Activated CD4-positive, alpha-beta T cell treated with anti-CD3 and anti-CD28 coated beads, Interleukin-2, amount 10 ng/mL, durations not matched to agents 24 days and 14 days (primary cell): Measurements from ENCODE around the gene PRPF40B. TPM values are rescaled to one million over a fixed set of nuclear protein-coding genes. Genes with fewer than 3 reads are reported as not detected.

ENCODE experiments used
- DNase-seq: peaks from one replicate; pipeline ENCODE4 v3.0.0; 2022
- H3K27ac Mint-ChIP-seq: one replicate; pipeline ENCODE4 v1.8.0; 2022; ENCODE audit warnings: mild to moderate bottlenecking, mixed read lengths
- H3K27me3 Mint-ChIP-seq: one replicate; pipeline ENCODE4 v1.8.0; 2022; ENCODE audit warnings: mixed read lengths
- H3K36me3 Mint-ChIP-seq: one replicate; pipeline ENCODE4 v1.8.0; 2022; ENCODE audit warnings: low read depth, mild to moderate bottlenecking, mixed read lengths
- H3K4me1 Mint-ChIP-seq: one replicate; pipeline ENCODE4 v1.8.0; 2021; ENCODE audit warnings: mixed read lengths
- H3K4me3 Mint-ChIP-seq: one replicate; pipeline ENCODE4 v1.8.0; 2022; ENCODE audit warnings: mild to moderate bottlenecking, moderate library complexity, mixed read lengths
- H3K9me3 Mint-ChIP-seq: one replicate; pipeline ENCODE4 v1.8.0; 2021; ENCODE audit warnings: mixed read lengths
- intact Hi-C: fragments of 100-400 bp; cut with micrococcal nuclease; formaldehyde crosslinking; loops from one replicate; pipeline ENCODE4 v1.15.1; 2023
- total RNA-seq: library from RNA; stranded (reverse); gene quantifications from 2 replicates; pipeline ENCODE4 v1.2.3, GENCODE V29; 2022

PRPF40B gene
- total RNA-seq, 1 donor from 2014 or later = 12.3 TPM

DNA sequence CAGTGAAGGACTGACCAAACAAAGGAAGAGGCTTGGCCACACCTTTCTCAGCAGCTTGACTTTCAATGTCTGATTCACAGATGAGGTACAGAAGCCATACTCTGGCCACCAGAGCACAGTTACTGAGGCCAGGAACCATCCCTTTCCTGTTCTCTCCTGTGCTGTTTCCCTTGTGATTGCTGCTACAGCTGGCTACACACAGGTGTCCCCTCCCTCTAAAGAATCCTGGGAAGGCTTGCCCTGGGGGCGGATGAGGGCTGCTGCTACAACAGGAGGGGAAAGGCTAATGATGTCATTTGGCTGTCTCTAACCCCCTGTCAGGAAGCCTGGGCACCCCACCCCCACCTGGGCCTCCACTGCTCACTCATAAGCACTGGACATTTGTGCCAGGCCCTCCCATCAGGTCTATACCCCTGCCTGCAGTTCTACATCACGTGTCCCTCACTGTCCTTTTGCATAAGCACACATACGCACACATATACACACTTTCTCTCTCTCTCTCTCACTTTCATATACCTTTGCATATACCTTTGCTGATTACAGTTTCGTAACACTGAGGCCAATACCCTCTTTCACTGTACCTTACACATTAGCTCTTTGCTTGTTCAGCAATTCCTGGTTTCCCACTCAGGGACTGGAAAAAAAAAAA, 41.4 kb downstream of the PRPF40B start:
- H3K27ac Mint-ChIP-seq = peak overlapping the region; percentile 13
- no peaks in the 10 kb centered on the region for H3K27me3 Mint-ChIP-seq
- H3K4me3 Mint-ChIP-seq = peak overlapping the region; percentile 4
- H3K4me1 Mint-ChIP-seq = peaks cover 71% of the 10 kb centered on the region
- intact Hi-C loops = loop anchor here (5.0 kb wide), 1 partner anchor 88 kb away; no protein-coding TSS in a partner anchor
- H3K9me3 Mint-ChIP-seq = no peaks in the 10 kb centered on the region
- peaks cover 51% of the 10 kb centered on the region for H3K36me3 Mint-ChIP-seq
- DNase-seq = no peak

DNA sequence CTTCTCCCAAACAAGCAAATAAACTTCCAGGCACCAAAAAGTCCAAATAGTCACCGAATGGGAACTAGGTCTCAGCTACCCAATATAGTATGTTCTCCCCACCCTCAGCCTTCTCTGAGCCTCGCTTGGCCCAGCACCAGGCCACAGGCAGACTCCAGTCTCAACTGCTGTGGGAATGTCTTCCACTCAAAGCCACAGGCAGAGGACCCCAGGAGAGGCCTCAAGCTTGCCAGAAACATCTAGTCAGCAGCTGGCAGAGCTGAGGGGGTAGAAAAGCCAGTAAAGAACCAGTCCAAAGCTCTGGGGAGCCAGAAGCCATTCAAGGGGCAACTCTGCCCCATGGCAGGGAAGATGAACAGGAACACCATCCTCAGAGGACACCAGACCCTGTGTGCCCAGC, 42.0 kb downstream of the PRPF40B start:
- no peaks in the 10 kb centered on the region for H3K9me3 Mint-ChIP-seq

DNA sequence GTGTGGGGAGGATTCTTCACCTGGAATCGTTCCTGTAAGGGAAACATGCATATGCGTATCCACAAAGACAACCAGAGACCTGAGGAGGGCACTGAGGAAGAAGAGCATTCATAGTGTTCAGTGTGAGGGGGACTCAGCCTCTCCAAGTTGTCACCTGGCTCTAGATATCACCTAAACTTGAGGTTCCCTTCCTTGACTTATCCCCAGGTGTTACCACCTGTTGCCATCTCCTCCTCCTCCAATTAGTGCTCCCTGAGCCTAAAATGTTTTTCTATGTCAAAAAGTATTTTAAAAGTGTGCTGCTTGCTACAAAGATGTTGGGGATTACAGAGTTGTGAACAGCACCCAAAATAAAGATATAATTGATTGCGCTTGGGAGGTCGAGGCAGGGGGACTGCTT, 42.8 kb downstream of the PRPF40B start:
- no peak for DNase-seq
- H3K36me3 Mint-ChIP-seq = peaks cover 44% of the 10 kb centered on the region
- peaks cover 77% of the 10 kb centered on the region for H3K4me1 Mint-ChIP-seq
- no peaks in the 10 kb centered on the region for H3K27me3 Mint-ChIP-seq
- no peak overlapping the region for H3K27ac Mint-ChIP-seq
- H3K4me3 Mint-ChIP-seq = no peak overlapping the region
- intact Hi-C loops = no loop called here
- H3K9me3 Mint-ChIP-seq = no peaks in the 10 kb centered on the region

More for the DNA sequence above, 42.0 kb downstream of the PRPF40B start:
- Mint-ChIP-seq H3K27me3 (no peaks in the 10 kb centered on the region), H3K27ac (peak overlapping the region; percentile 13), H3K4me3 (no peak overlapping the region), H3K4me1 (peaks cover 76% of the 10 kb centered on the region), H3K36me3 (peaks cover 50% of the 10 kb centered on the region)
- DNase-seq = no peak
- intact Hi-C loops = no loop called here

DNA sequence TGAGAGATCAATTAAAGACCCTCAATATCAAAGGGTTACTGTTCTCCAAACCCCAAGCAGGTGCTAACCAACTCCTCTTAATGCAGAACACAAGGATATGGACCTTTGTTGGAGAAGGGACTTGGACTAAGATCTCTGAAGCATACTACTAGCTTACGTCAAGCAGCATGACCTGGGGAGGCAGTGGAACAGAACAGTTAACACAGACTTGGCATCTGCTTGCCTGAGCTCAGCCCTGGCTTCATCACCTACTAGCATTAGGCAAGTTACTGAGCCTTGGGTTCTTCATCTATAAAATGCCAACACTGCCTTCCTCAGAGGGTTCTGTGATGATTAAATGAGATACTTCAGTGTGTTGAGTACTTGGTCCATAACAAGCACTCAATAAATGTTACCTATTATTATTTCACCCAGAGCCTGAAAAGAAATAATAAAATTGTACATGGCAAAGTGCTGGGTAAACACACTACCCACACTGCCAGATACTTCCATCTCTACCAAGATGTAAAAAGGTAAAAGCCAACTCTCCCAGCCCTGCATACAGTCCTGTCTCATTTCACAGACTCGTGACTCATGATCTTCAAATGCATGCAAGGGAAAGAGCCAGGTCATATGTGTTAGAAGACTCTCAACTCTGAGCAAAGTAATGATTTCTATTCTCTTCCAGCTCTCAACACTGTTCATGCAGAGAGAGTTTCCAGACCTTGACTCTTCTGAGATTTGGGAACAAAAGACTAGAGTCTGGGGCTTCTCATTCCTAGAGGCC, 44.1 kb downstream of the PRPF40B start:
- DNase-seq = no peak
- Mint-ChIP-seq H3K36me3 (peaks cover 31% of the 10 kb centered on the region), H3K4me1 (peaks cover 77% of the 10 kb centered on the region), H3K4me3 (no peak overlapping the region), H3K9me3 (no peaks in the 10 kb centered on the region), H3K27me3 (no peaks in the 10 kb centered on the region), H3K27ac (peak overlapping the region; percentile 80)
- intact Hi-C loops = no loop called here

DNA sequence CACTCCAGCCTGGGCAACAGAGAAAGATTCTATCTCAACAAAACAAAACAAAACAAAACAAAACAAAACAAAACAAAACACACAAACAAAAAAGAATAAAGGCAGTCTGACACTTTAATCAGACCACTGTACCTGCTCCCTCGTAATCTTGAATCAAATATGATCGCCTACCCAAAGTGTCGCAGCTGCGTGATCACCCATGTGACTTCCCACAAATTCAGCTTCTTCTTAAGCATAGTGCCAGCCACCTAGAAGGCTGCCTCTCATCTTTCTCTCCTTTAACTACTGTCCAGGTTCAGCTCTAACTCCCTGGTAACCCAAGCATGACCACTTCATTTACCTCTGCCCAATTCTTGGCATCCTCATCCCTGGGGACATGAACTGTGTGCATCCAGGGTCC, 46.4 kb downstream of the PRPF40B start:
- Mint-ChIP-seq H3K9me3 (no peaks in the 10 kb centered on the region), H3K27me3 (no peaks in the 10 kb centered on the region), H3K36me3 (peaks cover 24% of the 10 kb centered on the region), H3K4me3 (no peak overlapping the region), H3K4me1 (peaks cover 76% of the 10 kb centered on the region), H3K27ac (peak overlapping the region; percentile 27)
- intact Hi-C loops = loop anchor here (2.0 kb wide), 1 partner anchor 29 kb away; no protein-coding TSS in a partner anchor
- no peak for DNase-seq

DNA sequence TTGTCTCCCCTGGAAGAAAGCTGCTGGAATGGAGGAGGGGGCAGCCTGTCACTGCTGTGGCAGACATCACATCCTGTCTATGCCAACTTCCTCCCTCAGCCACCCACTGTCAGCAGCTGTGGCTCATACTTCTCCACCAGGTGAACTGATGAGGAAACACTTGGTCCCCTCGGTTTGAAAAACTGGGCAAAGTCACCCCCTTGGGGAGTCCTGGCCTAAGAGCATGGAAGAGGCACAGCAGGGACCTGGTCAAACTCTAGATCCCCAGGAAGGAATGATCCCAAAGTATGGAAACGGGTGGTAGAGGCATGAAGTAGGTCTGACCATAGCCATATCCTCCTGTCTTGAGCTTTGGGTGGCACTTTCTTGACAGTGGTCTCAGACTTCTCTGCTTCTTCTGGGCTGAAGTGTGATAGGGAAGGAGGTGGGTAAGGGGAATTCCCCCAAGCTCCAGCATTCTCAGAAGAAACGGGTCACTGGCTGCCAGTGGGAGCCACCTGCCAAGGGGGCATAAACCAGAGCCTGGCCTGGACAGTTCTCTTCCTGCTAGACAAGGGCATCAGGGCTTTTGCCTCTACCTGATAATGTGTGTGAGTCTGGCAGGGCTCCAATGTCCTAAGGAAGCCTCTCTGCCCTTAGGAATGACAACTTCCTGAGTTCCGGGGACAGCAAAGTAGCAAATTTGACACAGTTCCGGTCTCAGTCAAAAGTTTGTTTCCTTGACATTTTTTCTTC, 47.8 kb downstream of the PRPF40B start:
- no peaks in the 10 kb centered on the region for H3K9me3 Mint-ChIP-seq
- peak; percentile 78 for DNase-seq
- no peaks in the 10 kb centered on the region for H3K27me3 Mint-ChIP-seq
- H3K27ac Mint-ChIP-seq = peak overlapping the region; percentile 91
- intact Hi-C loops = loop anchor here (1.0 to 2.0 kb wide), 2 partner anchors 8 to 28 kb away; no protein-coding TSS in a partner anchor
- H3K4me3 Mint-ChIP-seq = peak overlapping the region; percentile 71
- H3K4me1 Mint-ChIP-seq = peaks cover 80% of the 10 kb centered on the region
- H3K36me3 Mint-ChIP-seq = peaks cover 18% of the 10 kb centered on the region

DNA sequence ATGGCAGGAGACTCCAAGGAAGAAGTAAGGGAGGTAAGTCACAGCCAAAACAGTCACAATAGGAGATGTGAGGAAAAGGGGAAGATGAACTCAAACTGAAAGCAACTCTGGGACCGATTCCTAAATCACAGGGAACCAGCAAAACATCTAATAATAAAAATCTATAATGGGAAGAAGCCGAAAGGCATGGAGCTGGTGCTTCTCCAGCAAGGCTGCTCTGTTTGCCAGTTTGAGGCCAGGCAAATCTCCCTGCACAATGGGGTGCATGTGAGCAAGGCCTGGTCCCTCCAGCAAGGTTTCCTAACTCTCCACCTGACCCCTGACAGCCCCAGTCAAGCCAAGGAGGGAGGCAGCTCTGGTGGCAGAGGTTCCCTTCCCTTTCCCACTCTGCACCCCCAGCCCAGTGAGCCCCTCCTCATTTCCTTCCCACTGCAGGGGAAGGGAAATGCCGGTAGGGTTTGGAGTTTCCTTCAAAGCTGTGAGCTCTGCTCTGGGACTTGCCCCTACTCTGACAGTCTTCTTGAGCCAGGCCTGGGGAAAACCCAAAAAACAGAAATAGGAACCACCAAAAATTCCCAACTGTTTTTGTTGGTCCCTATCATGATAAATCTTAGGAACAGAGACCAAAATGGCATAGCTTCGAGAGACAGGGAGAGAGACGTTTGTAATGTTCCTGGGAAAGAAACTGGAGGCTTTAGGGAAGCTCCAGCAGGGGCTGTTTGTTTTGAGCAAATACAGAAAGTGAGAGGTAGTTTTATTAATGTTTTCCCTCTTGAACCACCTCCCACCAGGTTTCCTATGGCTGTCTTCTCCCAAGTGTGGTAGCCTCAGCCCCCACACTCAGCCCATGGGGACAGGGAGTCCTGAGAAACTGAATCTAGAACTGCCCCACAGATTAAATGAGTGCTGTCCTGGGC, 49.2 kb downstream of the PRPF40B start:
- intact Hi-C loops = no loop called here
- H3K36me3 Mint-ChIP-seq = peaks cover 17% of the 10 kb centered on the region
- no peak for DNase-seq
- H3K4me3 Mint-ChIP-seq = peak overlapping the region; percentile 60
- no peaks in the 10 kb centered on the region for H3K9me3 Mint-ChIP-seq
- H3K27me3 Mint-ChIP-seq = no peaks in the 10 kb centered on the region
- H3K27ac Mint-ChIP-seq = peak overlapping the region; percentile 91
- peaks cover 79% of the 10 kb centered on the region for H3K4me1 Mint-ChIP-seq

DNA sequence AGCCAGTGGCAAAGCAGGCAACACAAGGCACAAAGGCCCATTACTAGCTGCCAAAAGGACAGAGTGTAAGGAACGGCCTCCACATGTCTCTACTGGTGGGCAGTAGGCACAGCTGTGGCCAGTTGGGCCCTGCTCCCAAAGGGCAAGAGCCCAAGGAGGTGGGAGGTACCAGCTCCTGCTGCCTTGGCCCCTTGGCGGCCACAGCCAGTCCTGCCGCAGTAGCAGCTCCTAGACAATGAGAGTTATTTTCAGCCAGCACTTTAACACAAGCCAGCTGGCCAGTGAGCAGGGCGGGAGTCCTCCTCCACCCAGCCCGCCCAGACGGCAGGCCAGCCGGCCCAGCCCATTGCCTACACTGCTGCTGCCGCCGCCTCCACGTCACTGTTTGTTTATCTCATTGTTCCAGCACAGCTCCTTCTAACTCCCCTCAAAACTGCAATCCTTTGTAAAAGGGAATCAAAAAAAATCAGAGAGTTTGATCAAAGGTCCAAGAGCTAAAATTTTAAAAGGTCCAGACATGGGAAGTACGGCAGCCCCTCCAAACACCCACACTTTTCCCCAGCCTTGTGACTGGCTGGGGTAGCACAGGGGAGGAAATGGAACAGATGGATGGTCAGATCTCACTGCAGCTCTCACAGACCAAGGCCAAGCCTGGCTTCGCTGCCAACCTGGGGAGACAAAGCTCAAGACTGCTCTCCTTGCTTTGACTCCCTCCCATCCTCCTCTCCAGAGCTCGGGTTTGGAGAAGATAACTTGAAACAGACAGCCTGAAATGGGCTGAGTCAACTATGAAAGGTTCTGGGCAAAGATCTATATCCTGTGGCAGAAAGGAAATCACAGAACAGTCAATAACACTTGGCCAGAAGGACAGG, 50.3 kb downstream of the PRPF40B start:
- intact Hi-C loops = loop anchor here (2.0 kb wide), 1 partner anchor 15 kb away; no protein-coding TSS in a partner anchor
- peaks cover 69% of the 10 kb centered on the region for H3K4me1 Mint-ChIP-seq
- H3K27me3 Mint-ChIP-seq = no peaks in the 10 kb centered on the region
- peak overlapping the region; percentile 91 for H3K27ac Mint-ChIP-seq
- peaks cover 9% of the 10 kb centered on the region for H3K36me3 Mint-ChIP-seq
- DNase-seq = peak; percentile 62
- peak overlapping the region; percentile 27 for H3K4me3 Mint-ChIP-seq
- H3K9me3 Mint-ChIP-seq = no peaks in the 10 kb centered on the region

DNA sequence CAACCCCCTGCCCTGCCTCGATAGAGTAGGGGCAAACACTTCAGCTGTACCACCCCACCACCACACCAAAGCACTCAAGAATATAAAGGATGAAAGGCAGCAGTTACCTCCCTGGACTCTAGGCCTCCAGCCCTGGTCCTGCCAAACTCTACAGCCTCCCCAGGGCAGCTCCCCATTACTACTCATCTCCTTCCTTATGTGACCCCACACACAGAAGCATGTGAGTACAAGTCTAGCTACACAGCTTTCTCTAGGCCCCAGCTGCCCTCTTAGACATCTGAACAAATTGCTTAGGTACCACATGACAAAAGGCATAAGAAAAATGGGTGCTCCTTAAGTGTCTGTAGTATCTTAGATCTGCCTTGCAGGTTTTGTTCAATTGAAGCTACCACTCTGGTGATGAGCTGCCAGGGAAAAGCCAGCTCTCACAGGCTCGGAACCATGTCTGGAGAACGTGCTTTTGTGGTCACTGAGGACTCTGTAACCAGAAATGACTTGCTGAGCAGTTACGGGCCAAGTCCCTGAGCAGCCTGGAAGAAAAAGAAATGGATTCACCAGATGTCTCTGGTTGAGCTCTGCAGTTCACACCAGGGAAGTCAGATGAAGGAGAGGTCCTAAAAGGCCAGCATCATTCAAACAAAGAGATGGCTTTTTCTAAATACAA, 51.1 kb downstream of the PRPF40B start:
- peaks cover 69% of the 10 kb centered on the region for H3K4me1 Mint-ChIP-seq
- H3K4me3 Mint-ChIP-seq = peak overlapping the region; percentile 27
- peak overlapping the region; percentile 91 for H3K27ac Mint-ChIP-seq
- no peaks in the 10 kb centered on the region for H3K9me3 Mint-ChIP-seq
- no peaks in the 10 kb centered on the region for H3K27me3 Mint-ChIP-seq
- peaks cover 9% of the 10 kb centered on the region for H3K36me3 Mint-ChIP-seq
- DNase-seq = no peak
- intact Hi-C loops = loop anchor here (2.0 kb wide), 1 partner anchor 14 kb away; no protein-coding TSS in a partner anchor

DNA sequence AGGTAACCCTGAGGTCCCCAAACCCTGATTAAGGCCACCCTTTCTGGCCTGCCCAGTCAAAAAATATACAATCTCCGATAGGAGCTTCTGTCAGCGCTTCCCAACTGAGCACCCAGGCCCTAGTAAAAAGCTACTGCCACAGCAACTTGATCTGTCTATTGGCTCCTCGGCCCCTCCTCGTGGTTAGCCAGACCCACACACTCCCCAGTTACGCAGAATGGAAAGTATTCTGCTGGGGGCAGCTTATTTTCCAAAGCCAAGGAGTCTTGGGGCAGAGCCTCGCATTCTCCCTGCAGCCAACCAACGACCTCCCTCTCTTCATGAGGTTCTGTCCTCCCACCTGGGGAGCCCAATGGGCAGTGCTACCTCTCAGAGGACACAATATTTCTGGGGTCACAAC, 51.8 kb downstream of the PRPF40B start:
- Mint-ChIP-seq H3K36me3 (peaks cover 6% of the 10 kb centered on the region), H3K4me3 (no peak overlapping the region), H3K9me3 (no peaks in the 10 kb centered on the region), H3K27ac (peak overlapping the region; percentile 1), H3K4me1 (peaks cover 64% of the 10 kb centered on the region), H3K27me3 (no peaks in the 10 kb centered on the region)
- DNase-seq = no peak
- intact Hi-C loops = loop anchor here (2.0 kb wide), 1 partner anchor 14 kb away; no protein-coding TSS in a partner anchor

DNA sequence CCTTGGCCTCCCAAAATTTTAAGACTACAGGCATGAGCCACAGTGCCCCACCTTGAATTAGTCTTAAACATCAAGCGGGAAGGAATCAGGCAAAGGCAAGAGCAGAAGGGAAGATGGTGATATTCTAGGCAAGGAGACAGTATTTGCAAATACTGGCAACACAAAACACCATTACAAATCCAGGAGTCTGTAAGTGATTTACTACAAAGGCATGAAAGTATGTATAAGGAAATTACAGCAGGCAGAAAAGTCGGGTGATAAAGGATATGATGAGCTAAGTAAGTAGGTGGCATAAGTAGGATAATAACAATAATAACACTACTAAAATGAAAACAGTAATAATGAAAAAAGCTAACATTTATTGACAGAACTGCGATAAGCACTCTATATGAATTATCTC, 55.4 kb downstream of the PRPF40B start:
- Mint-ChIP-seq H3K27ac (no peak overlapping the region), H3K4me3 (no peak overlapping the region), H3K27me3 (no peaks in the 10 kb centered on the region), H3K9me3 (no peaks in the 10 kb centered on the region), H3K36me3 (peaks cover 4% of the 10 kb centered on the region), H3K4me1 (peaks cover 38% of the 10 kb centered on the region)
- intact Hi-C loops = no loop called here
- no peak for DNase-seq

DNA sequence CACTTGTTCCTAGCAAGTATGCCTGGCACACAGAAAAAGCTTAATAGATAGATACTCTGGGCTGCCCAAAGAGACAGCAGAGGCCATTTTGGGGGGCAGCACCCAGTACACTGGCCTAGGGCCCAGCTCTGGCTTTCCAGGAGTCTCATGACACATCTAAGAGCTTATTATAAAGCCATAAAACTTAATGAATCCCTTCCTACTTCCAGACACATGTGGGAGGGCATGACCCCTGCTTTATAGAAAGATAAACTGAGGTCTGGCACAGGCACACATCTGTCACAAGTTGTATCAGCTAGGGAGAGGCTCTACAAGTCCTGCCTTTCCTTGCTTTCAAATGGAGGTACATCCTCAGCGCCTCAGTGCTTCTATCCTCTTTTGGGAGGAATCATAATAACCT, 56.7 kb downstream of the PRPF40B start:
- DNase-seq = no peak
- Mint-ChIP-seq H3K4me3 (no peak overlapping the region), H3K27ac (no peak overlapping the region), H3K4me1 (peaks cover 32% of the 10 kb centered on the region), H3K9me3 (no peaks in the 10 kb centered on the region), H3K27me3 (no peaks in the 10 kb centered on the region), H3K36me3 (peaks cover 2% of the 10 kb centered on the region)
- intact Hi-C loops = no loop called here
